Testis (tissue), 2 donors: Measurements from ENCODE around the gene RNF157.

Source experiments
- CTCF ChIP-seq, 3 experiments: fragments of 450-650 bp in 2 of 3; fragments of 200-600 bp in 1 of 3; sonication (generic) in 1 of 3; IDR thresholded peaks; one replicate each; pipeline ENCODE4 v1.5.1; 2016 to 2019; ENCODE audit warnings: antibody characterized with exemption in 3 of 3, mild to moderate bottlenecking in 2 of 3, moderate library complexity in 1 of 3
- POLR2A ChIP-seq: fragments of 450-650 bp; IDR thresholded peaks from one replicate; pipeline ENCODE4 v1.6.1; 2017; ENCODE audit warnings: antibody characterized with exemption, mild to moderate bottlenecking, moderate library complexity

- no peak for TF ChIP-seq POLR2A
- TF ChIP-seq CTCF (IDR thresholded peaks at IDR 0.05): no peak
Observed at GRCh38 chr17:76134911-76135809, 105.1 kb downstream of the RNF157 start.
